B cell (primary cell): ENCODE measurements around the gene SMAD2.

Source experiments
- CTCF ChIP-seq: fragments of 200-600 bp; IDR thresholded peaks from one replicate; pipeline ENCODE4 v1.8.0; 2022; ENCODE audit warnings: antibody characterized with exemption, mild to moderate bottlenecking
- EZH2 ChIP-seq: IDR thresholded peaks from 2 replicates; pipeline ENCODE4 v1.6.1; 2012; ENCODE audit warnings: borderline replicate concordance, low read depth, mild to moderate bottlenecking, moderate library complexity, low read length; ENCODE audit not compliant: insufficient read depth, poor library complexity, severe bottlenecking

GRCh38 chr18:47795434-47795814, 135.0 kb downstream of the SMAD2 start:
- TF ChIP-seq CTCF (no peak), EZH2 (no peak)
